HL-60/S4 treated with phorbol 12-myristate 13-acetate at 8.2 ng/mL for 4 days and 3 days (cell line): Measurements from ENCODE around the gene UQCC5.
"Not testable (repeated sequence)": the region's sequence is repeated elsewhere in the genome, so short reads cannot be mapped to it uniquely, and the experiment has no call there.

ENCODE experiments used
- in situ Hi-C: fragments of 300-500 bp; cut with MboI; formaldehyde crosslinking; loops from 2 replicates; pipeline ENCODE4 v1.15.0; 2022; ENCODE audit warnings: low sequenced_read_pairs

UQCC5 gene

GRCh38 chr3:52521881-52522650 lies 14.3 kb upstream of the UQCC5 start:
- in situ Hi-C loops: no loop called here

- in situ Hi-C loops: no loop called here
Measured at GRCh38 chr3:52522651-52523251, 13.7 kb upstream of the UQCC5 start.

- in situ Hi-C loops: no loop called here
Measured at GRCh38 chr3:52523386-52524257, 12.8 kb upstream of the UQCC5 start.

DNA sequence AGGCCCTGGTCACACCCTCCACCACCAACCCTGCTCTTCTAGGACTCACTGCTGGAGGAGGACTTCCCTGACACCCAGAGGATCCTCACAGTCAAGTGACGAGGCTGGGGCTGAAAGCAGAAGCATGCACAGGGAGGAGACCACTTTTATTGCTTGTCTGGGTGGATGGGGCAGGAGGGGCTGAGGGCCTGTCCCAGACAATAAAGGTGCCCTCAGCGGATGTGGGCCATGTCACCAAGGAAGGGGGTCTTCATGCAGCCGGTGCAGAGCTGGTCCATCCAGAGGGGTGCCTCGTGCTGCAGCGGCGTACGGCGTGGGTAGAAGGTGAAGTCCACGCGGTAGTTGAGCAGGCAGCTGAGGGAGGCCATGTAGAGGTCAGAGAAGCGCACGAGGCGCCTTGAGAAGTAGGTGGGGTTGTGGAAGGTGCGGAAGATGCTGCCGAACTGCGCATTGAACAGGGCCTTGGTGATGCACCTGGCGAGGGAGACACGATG lies 12.1 kb upstream of the UQCC5 start:
- in situ Hi-C loops: no loop called here

DNA sequence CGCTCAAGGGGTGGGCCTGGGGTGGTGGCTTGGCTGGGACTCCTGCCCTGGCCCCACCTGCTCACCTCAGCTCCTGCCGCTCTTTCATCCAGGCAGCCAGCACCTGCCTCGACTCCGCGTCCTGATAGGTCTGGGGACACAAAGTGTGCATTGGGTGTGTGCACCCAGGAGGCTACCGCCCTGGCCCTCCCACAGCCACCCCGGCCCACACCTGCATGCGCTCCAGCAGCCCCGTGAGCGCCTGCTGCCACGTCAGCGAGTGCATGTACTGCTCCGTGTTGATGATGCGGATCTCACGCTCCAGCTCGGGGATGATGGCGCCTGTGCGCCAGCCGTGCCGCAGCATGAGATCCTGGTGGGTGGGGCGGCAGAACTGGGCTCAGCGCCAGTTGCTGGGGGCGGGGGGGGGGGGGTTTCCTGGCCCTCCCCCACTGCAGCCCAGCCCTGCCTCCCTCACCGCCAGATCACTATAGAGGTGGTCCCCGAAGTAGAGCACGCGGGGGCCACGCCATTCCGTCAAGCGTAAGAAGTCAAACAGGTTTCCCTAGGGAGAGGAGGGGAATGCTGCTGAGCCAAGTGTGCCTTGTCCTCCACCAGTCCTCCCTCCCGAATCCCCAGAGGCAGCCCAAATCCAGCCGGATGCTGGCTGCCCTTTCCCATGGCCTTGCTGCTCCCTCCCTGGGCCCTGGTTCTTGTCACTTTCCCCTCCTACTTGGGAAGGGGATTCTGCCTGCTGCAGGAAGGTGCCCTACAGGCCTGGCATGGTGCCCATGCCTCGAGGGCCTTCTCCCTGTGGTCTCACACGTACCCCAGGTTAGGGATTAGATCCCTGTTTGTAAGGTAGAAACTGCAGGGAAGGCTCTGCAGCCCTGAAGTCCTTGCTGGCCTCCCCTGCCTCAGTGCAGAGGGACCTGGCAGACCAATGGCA lies 11.4 kb upstream of the UQCC5 start:
- in situ Hi-C loops: no loop called here

DNA sequence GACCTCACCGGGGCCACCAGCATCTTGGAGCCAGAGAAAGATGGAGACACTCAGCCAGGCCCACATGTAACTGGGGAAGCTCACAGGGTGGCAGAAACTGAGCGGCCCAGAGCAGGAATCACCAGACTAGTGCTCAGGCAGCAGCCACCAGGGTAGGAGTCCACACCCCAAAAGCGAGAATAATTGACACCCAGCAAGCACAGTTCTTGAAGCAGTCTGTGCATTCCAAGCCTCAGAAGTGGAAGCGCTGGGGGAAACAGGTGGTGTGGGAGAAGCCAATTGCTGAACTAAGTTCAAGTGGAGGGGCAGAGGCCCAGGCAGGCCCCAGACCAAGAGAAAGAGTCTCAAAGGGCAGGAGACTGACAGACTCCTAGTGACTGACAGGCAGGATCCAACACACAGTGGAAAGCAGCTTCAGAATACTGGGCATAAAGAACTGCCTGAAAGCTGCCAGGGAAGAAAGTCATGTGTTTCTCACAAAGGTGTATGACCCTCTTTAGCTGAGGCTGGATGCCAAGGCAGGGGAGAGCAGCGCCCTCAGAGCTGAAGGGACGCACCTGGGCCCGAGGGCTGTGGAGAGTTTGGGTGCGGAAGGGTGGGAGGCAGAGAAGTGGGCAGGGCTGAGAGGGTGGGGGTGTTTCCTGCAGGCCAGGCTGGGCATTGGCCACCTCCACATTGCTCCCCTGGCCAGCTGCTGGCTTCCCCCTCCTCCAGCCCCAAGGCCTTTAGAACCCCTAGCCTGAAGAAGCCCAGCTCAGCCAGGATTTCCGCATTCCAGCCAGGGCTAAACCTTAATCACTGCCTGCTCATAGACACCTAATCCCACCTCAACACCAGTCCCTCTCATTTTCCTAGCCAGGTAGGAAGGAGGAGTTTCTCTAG lies 10.5 kb upstream of the UQCC5 start:
- in situ Hi-C loops: no loop called here

DNA sequence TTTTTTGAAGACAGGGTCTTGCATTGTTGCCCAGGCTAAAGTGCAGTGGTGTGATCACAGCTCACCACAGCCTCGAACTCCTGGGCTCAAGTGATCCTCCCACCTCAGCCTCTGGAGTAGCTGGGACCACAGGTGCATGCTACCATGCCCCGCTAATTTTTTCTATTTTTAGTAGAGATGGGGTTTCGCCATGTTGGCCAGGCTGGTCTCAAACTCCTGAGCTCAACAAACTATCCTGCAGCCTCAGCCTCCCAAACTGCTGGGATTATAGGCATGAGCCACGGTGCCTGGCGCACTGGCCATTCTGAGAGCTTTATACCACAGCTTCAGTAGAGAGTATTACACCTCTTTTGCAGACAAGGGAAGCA lies 9.8 kb upstream of the UQCC5 start:
- in situ Hi-C loops: not testable (repeated sequence)

DNA sequence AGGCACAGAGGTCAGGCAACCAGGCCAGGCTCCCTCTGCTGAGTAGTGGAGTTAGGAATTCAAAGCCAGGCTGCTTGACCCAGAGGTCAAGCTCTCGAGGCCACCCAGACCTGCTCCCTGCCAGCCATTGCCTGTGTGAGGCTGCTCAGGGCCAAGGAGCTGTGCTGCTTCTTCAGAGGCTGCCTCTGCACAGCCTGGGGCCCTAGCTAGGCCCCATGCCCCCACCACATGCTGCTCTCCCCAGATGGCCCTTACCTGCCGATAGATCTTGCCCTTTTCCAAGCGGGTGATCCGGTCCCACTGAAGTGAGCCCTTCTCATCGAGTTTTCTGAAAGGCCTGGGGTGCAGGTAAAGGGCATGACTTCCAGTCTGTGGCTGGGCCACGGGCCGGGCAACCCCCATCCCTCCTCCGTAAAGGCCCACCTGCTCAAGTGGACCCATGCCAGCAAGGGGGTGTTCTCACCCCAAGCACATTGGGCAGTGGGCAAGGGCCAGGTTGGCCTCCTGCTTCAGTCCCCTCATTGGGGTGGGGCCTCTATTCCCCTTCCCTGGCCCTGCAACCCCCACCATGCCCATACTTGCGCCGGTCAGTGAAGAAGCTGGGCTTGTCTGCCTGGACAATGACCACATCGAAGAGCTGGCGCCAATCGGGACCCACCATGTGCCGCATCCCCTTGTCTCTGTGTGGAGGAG lies 9.2 kb upstream of the UQCC5 start:
- in situ Hi-C loops: no loop called here

GRCh38 chr3:52527732-52528585 lies 8.4 kb upstream of the UQCC5 start:
- in situ Hi-C loops: no loop called here

GRCh38 chr3:52528586-52529375 lies 7.6 kb upstream of the UQCC5 start:
- in situ Hi-C loops: no loop called here

DNA sequence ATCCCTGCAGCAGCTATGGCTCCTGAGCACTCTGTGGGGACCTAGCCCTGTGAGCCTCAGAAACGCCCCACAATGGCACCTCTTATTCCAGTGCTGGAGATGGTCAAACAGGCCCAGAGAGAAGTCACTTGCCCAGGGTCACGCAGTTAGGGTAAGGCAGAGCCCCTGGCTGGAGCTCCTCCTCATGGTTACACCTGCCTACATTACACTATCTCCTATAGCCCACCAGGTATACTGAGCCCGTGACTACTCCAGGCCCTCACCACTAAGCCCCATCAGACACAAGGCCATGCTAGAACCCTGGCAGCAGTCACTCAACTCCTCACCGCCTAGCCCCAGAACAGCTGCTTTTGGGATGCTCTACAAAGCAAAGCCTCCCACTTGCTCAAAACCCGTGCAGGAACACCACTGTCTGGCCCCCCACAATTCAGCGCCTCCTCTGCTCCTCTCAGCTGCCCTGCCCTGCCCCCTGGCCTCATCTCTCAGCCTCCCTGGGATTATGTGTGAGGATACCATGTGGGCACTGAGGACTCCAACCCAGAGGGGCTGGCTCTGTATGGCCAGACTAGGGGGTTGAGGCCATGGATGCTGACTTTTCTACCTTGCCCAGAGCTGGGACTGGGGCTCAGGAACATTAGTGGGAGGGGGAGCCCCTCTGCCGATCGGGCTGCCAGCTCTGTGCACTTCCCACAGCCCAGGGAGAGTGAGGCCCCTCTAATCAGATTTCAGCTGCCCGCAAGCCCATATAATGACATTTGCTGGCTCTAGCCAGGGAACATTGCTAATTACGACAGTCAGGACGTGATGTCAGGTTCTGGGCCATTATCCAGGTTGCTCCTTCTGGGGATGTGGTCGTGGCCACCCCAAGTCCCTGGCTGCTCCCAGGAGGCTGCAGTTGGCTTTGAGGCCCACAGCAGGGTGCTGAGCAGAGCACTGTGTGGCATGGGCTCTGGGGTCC lies 6.8 kb upstream of the UQCC5 start:
- in situ Hi-C loops: no loop called here

DNA sequence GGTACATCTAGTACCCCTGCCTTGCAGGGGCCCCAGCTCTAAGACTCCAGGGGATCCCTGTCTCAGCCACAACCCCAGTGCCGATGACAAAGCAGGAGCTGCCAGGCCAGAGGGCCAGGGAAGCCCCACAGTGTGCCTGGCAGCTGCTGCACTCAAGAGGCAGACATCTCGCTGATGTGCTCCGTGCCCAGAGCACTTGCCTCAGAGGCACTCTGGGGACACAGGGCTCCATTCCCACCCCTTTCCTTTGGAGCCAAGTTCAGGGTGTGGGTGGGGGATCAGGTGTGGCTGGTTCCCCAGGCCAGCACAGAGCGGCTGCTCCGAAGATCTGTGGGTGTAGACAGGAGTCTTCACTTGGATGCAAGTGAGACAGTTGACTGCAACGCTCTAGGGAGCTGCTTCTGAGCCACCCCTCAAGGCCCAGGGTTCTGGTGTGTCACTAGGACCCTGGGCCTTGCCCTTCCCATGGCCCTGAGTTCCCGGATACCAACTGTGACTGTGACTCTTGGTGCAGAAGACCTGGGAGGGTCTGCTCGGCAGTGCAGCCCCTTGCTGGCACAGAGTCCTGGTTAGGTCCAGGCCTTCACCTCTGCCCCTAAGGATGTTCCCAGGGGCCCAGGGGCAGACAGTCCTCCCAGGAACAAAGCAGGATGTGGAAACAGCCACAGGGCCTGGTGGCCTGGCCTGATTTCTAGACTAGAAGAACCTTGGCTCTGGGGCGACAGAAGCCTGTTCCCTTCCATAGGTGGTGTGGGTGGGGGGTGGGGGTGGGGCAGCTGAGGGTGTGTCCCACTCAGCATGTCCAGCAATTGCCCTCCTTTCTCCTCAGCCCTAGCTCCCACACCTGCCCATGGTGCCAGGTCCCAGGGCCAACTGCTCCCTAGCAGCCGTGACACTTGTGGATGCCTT lies 5.2 kb upstream of the UQCC5 start:
- in situ Hi-C loops: no loop called here

DNA sequence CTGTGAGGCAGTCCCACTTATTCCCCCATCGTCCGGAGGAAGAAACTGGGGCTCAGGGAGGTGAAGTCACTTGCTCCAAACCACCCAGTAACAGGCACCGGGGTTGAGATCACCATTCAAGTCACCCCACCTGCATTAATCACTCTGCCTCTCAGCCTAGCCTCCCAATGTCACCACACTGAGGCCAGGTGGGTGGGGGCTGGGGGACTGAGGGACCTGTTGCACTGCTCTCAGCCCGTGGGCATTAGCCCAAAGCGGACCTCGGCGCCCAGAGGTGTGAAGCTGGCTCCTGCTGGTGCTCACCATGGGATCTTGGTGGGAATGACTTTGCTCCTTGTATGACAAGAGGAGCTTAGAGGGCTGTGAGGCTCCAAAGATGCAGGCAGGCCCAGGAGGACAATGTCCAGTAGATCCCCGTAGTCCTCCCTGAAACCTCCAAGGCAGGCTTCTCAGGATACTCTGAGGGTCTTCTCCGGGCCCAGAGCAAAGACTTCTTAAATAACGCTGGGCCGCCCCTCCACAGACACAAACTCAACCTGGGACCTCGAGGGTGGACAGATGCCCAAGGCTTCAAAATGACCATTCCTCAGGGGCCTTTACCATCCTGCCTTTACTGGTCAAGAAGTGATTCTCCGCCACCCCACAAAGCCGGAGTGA lies 4.4 kb upstream of the UQCC5 start:
- in situ Hi-C loops: no loop called here

DNA sequence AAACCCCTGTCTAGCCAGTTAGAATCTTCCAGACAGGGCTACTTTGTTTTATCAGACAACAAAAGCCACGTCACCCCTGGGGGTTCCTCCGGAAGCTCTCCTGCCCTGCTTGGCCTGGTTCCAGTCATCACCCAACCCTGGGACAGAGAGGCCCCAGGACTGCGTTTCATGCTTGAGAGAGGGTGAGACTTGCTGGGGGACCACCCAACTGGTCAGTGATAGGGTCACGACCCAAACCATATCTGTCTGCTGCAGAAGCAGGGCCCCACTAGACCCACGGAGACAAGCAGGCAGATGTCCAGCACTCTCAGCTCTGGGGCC lies 3.9 kb upstream of the UQCC5 start:
- in situ Hi-C loops: no loop called here
